Middle frontal gyrus (tissue), 1 donor: ENCODE data around the gene SSH3.

Source experiments
- DNase-seq: peaks from one replicate; pipeline ENCODE4 v3.0.0-alpha.2; 2015; ENCODE audit warnings: low spot score; ENCODE audit errors: extremely low spot score

Gene SSH3

GRCh38 chr11:67345247-67345919 is 42.1 kb downstream of the SSH3 start:
- DNase-seq: no peak

GRCh38 chr11:67345920-67346819 is 42.8 kb downstream of the SSH3 start:
- peak; percentile 36 for DNase-seq

GRCh38 chr11:67347964-67348749 is 44.8 kb downstream of the SSH3 start:
- no peak for DNase-seq

- DNase-seq: no peak
Observed at GRCh38 chr11:67349036-67349435, 45.7 kb downstream of the SSH3 start.

- no peak for DNase-seq
Observed at GRCh38 chr11:67349457-67349856, 46.1 kb downstream of the SSH3 start.

- no peak for DNase-seq
Observed at GRCh38 chr11:67349928-67350465, 46.7 kb downstream of the SSH3 start.

- DNase-seq: no peak
Observed at GRCh38 chr11:67351275-67352005, 48.1 kb downstream of the SSH3 start.

- DNase-seq: no peak
Observed at GRCh38 chr11:67352546-67353316, 49.4 kb downstream of the SSH3 start.

- DNase-seq: peak; percentile 83
Observed at GRCh38 chr11:67353317-67354074, 50.2 kb downstream of the SSH3 start, which contains the start of gene POLD4. POLD4 (minus strand) TSS chr11:67353546; CDS start chr11:67353399, 147 bp downstream.

- DNase-seq: no peak
Observed at GRCh38 chr11:67354075-67355022, 51.0 kb downstream of the SSH3 start.

GRCh38 chr11:67355023-67355793 is 51.9 kb downstream of the SSH3 start:
- no peak for DNase-seq

GRCh38 chr11:67355794-67356386 is 52.6 kb downstream of the SSH3 start:
- no peak for DNase-seq

- DNase-seq: no peak
Observed at GRCh38 chr11:67356387-67356863, 53.1 kb downstream of the SSH3 start.

- peak; percentile 38 for DNase-seq
Observed at GRCh38 chr11:67356864-67357561, 53.7 kb downstream of the SSH3 start.

GRCh38 chr11:67357831-67358670 is 54.7 kb downstream of the SSH3 start:
- no peak for DNase-seq
